Pulmonary artery endothelial cell (primary cell): ENCODE data around the gene TEX54. TPM values are rescaled to one million over a fixed set of nuclear protein-coding genes. Genes with fewer than 3 reads are reported as not detected.
A peak's percentile ranks its signal among the peaks of the same experiment; 100 is the strongest.
"Not testable (repeated sequence)": the region's sequence is repeated elsewhere in the genome, so short reads cannot be mapped to it uniquely, and the experiment has no call there.

Experiments used
- DNase-seq: peaks from one replicate; pipeline ENCODE4 v3.0.0-alpha.2; 2011; ENCODE audit warnings: low read depth, low spot score
- total RNA-seq: library from RNA; depleted of rRNA; stranded (reverse); fragments of >200 nt; gene quantifications from 2 replicates; pipeline ENCODE4 v1.2.3, GENCODE V29; 2014

TEX54 gene
- total RNA-seq = 0.26 TPM in 1 of 2 replicates, not detected in the other

- DNase-seq = no peak
Observed at GRCh38 chr11:62832336-62833234, at the start of gene TEX54. TEX54 (minus strand) TSS chr11:62832841.

GRCh38 chr11:62882431-62882749, 49.7 kb upstream of the TEX54 start:
- no peak for DNase-seq

- peak; percentile 90 for DNase-seq
Observed at GRCh38 chr11:62881579-62882430, 49.2 kb upstream of the TEX54 start.

GRCh38 chr11:62880803-62881578, 48.4 kb upstream of the TEX54 start, which contains the start of gene SLC3A2:
SLC3A2 (plus strand) TSS chr11:62880896; CDS start chr11:62881024, 128 bp downstream.
- DNase-seq = peak; percentile 51

GRCh38 chr11:62880231-62880802, 47.7 kb upstream of the TEX54 start:
- no peak for DNase-seq

GRCh38 chr11:62879235-62879978, 46.8 kb upstream of the TEX54 start:
- DNase-seq = no peak

- no peak for DNase-seq
Observed at GRCh38 chr11:62876712-62877111, 44.1 kb upstream of the TEX54 start.

GRCh38 chr11:62875698-62876478, 43.2 kb upstream of the TEX54 start:
- DNase-seq = no peak

- DNase-seq = no peak
Observed at GRCh38 chr11:62874851-62875250, 42.2 kb upstream of the TEX54 start.

- DNase-seq = no peak
Observed at GRCh38 chr11:62865635-62866034, 33.0 kb upstream of the TEX54 start.

- no peak for DNase-seq
Observed at GRCh38 chr11:62863687-62864335, 31.2 kb upstream of the TEX54 start.

- not testable (repeated sequence) for DNase-seq
Observed at GRCh38 chr11:62861564-62862192, 29.0 kb upstream of the TEX54 start.

- DNase-seq = no peak
Observed at GRCh38 chr11:62860835-62861563, 28.4 kb upstream of the TEX54 start.

- not testable (repeated sequence) for DNase-seq
Observed at GRCh38 chr11:62859281-62859703, 26.7 kb upstream of the TEX54 start.

- DNase-seq = no peak
Observed at GRCh38 chr11:62858201-62858600, 25.6 kb upstream of the TEX54 start.

- no peak for DNase-seq
Observed at GRCh38 chr11:62857541-62857982, 24.9 kb upstream of the TEX54 start.

GRCh38 chr11:62856333-62856895, 23.8 kb upstream of the TEX54 start:
- no peak for DNase-seq
